Astrocyte of the cerebellum (primary cell): Measurements from ENCODE around the gene CD69.
"Not testable (repeated sequence)": the region's sequence is repeated elsewhere in the genome, so short reads cannot be mapped to it uniquely, and the experiment has no call there.

Experiments used
- DNase-seq: peaks from one replicate; pipeline ENCODE4 v3.0.0-alpha.2; 2011; ENCODE audit warnings: low read depth
- H3K4me3 ChIP-seq: 2 replicates; pipeline ENCODE4 v1.5.1; 2011; ENCODE audit warnings: mild to moderate bottlenecking, low read depth, low read length, moderate library complexity
- CTCF ChIP-seq: IDR thresholded peaks from 2 replicates; pipeline ENCODE4 v1.5.1; 2012; ENCODE audit warnings: low read length, low read depth, moderate library complexity, mild to moderate bottlenecking; ENCODE audit errors: missing control alignments
- in situ Hi-C: cut with HindIII; loops from 2 replicates; pipeline ENCODE4 v1.10.0; 2017; ENCODE audit warnings: low sequenced_read_pairs

The CD69 gene

GRCh38 chr12:9742661-9743060, 18.0 kb downstream of the CD69 start:
- H3K4me3 ChIP-seq: no peak overlapping the region
- no peak for TF ChIP-seq CTCF
- no peak for DNase-seq
- in situ Hi-C loops: no loop called here

GRCh38 chr12:9741726-9742125, 19.0 kb downstream of the CD69 start:
- in situ Hi-C loops: no loop called here
- DNase-seq: no peak
- TF ChIP-seq CTCF: no peak
- no peak overlapping the region for H3K4me3 ChIP-seq

DNA sequence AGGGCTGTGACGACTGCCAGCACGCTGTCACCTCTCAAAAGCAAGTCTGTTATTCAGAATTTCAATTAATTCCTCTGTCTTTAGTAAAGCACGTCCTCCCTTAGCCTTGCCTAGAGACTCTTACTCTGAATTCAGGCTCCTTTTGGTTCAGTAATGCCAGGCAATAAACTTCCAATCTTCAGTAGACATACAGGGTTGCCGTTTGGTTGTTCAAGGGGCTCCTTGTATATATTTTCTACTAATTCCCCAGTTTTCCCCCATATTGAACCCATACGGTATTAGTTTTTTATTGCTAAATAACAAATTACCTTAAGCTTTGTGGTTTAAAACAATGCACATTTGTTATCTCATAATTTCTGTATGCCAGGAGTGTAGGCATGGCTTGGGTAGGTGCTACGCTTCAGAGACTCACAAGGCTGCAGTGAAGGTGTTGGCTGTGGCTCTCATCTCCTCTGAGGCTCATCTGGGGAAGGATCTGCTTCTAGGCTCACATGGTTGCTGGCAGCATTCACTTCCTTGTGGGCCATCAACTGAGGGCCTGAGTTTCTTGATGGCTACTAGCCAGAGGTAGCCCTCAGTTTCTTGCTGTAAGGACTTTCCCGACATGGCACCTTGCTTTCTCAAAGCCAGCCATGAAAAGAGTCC, 20.5 kb downstream of the CD69 start:
- DNase-seq: no peak
- in situ Hi-C loops: no loop called here
- peak overlapping the region; percentile 18 for H3K4me3 ChIP-seq
- TF ChIP-seq CTCF: no peak

DNA sequence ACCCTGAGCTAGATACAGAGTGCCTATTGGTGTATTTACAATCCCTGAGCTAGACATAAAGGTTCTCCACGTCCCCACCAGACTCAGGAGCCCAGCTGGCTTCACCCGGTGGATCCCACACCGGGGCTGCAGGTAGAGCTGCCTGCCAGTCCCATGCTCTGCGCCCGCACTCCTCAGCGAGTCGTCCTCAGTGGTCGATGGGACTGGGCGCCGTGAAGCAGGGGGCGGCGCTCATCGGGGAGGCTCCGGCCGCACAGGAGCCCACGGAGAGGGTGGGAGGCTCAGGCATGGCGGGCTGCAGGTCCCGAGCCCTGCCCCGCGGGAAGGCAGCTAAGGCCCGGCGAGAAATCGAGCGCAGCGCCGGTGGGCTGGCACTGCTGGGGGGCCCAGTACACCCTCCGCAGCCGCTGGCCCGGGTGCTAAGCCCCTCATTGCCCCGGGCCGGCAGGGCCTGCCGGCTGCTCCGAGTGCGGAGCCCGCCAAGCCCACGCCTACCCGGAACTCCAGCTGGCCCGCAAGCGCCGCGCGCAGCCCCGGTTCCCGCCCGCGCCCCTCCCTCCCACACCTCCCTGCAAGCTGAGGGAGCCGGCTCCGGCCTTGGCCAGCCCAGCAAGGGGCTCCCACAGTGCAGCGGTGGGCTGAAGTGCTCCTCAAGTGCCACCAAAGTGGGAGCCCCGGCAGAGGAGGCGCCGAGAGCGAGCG, 21.1 kb downstream of the CD69 start:
- DNase-seq, in situ Hi-C loops: not testable (repeated sequence)
- peak overlapping the region; percentile 18 for H3K4me3 ChIP-seq

DNA sequence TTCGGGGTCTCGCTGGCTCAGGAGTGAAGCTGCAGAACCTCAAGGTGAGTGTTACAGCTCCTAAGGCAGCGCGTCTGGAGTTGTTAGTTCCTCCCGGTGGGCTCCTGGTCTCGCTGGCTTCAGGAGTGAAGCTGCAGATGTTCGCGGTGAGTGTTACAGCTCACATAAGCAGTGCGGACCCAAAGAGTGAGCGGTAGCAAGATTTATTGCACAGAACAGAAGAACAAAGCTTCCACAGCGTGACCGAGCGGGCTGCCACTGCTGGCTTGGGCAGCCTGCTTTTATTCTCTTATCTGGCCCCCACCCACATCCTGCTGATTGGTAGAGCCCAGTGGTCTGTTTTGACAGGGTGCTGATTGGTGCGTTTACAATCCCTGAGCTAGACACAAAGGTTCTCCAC, 21.8 kb downstream of the CD69 start:
- DNase-seq, in situ Hi-C loops, H3K4me3 ChIP-seq: not testable (repeated sequence)

- no peak for TF ChIP-seq CTCF
- no peak overlapping the region for H3K4me3 ChIP-seq
- in situ Hi-C loops: no loop called here
- no peak for DNase-seq
Measured at GRCh38 chr12:9736936-9737705, 23.6 kb downstream of the CD69 start.

- in situ Hi-C loops: no loop called here
- no peak overlapping the region for H3K4me3 ChIP-seq
- no peak for DNase-seq
- TF ChIP-seq CTCF: no peak
Measured at GRCh38 chr12:9735601-9736000, 25.1 kb downstream of the CD69 start.
